NCI-H226 (cell line): ENCODE data around the gene NFE2L2.
"Not testable (repeated sequence)": the region's sequence is repeated elsewhere in the genome, so short reads cannot be mapped to it uniquely, and the experiment has no call there.

Experiments used
- DNase-seq: peaks from one replicate; pipeline ENCODE4 v3.0.0-alpha.2; 2015

Gene NFE2L2

GRCh38 chr2:177254433-177255226 lies 9.9 kb downstream of the NFE2L2 start:
- peak; percentile 75 for DNase-seq

GRCh38 chr2:177253704-177254103 lies 10.8 kb downstream of the NFE2L2 start:
- DNase-seq, result no peak

- no peak for DNase-seq
Observed at GRCh38 chr2:177252808-177253531, 11.6 kb downstream of the NFE2L2 start.

- DNase-seq, result no peak
Observed at GRCh38 chr2:177251165-177251542, 13.4 kb downstream of the NFE2L2 start.

- DNase-seq, result no peak
Observed at GRCh38 chr2:177250461-177250860, 14.1 kb downstream of the NFE2L2 start.

- no peak for DNase-seq
Observed at GRCh38 chr2:177249038-177249437, 15.5 kb downstream of the NFE2L2 start.

GRCh38 chr2:177247693-177248262 lies 16.7 kb downstream of the NFE2L2 start:
- DNase-seq, result no peak

- DNase-seq, result not testable (repeated sequence)
Observed at GRCh38 chr2:177246523-177247030, 17.9 kb downstream of the NFE2L2 start.

- DNase-seq, result no peak
Observed at GRCh38 chr2:177246000-177246399, 18.5 kb downstream of the NFE2L2 start.

- peak; percentile 55 for DNase-seq
Observed at GRCh38 chr2:177245010-177245422, 19.5 kb downstream of the NFE2L2 start.

- DNase-seq, result no peak
Observed at GRCh38 chr2:177244244-177244771, 20.2 kb downstream of the NFE2L2 start.

- no peak for DNase-seq
Observed at GRCh38 chr2:177243476-177243875, 21.1 kb downstream of the NFE2L2 start.

- no peak for DNase-seq
Observed at GRCh38 chr2:177243073-177243472, 21.5 kb downstream of the NFE2L2 start.

- peak; percentile 85 for DNase-seq
Observed at GRCh38 chr2:177242121-177242987, 22.2 kb downstream of the NFE2L2 start.

GRCh38 chr2:177241711-177242120 lies 22.8 kb downstream of the NFE2L2 start:
- DNase-seq, result no peak

GRCh38 chr2:177239932-177240630 lies 24.4 kb downstream of the NFE2L2 start:
- DNase-seq, result peak; percentile 35

GRCh38 chr2:177239053-177239452 lies 25.5 kb downstream of the NFE2L2 start:
- DNase-seq, result no peak

GRCh38 chr2:177237932-177238331 lies 26.6 kb downstream of the NFE2L2 start:
- no peak for DNase-seq

- no peak for DNase-seq
Observed at GRCh38 chr2:177235855-177236437, 28.6 kb downstream of the NFE2L2 start.

- no peak for DNase-seq
Observed at GRCh38 chr2:177234267-177234666, 30.3 kb downstream of the NFE2L2 start.

- no peak for DNase-seq
Observed at GRCh38 chr2:177232098-177232704, 32.3 kb downstream of the NFE2L2 start.
